Measurements from ENCODE around the gene ALX3.
"Not testable (repeated sequence)": the region's sequence is repeated elsewhere in the genome, so short reads cannot be mapped to it uniquely, and the experiment has no call there.

Gene ALX3

GRCh38 chr1:110088739-110089316 lies 18.4 kb upstream of the ALX3 start:
- DNase-seq (ENCODE audit: low spot score): no peak

- DNase-seq (ENCODE audit: low spot score): peak; percentile 82
Observed at GRCh38 chr1:110087812-110088738, 17.6 kb upstream of the ALX3 start.

GRCh38 chr1:110086961-110087360 lies 16.5 kb upstream of the ALX3 start:
- DNase-seq (ENCODE audit: low spot score): no peak

- no peak for DNase-seq (ENCODE audit: low spot score)
Observed at GRCh38 chr1:110085671-110086070, 15.2 kb upstream of the ALX3 start.

- DNase-seq (ENCODE audit: low spot score): no peak
Observed at GRCh38 chr1:110084227-110085078, 14.0 kb upstream of the ALX3 start.

- no peak for DNase-seq (ENCODE audit: low spot score)
Observed at GRCh38 chr1:110083866-110084226, 13.4 kb upstream of the ALX3 start.

- no peak for DNase-seq (ENCODE audit: low spot score)
Observed at GRCh38 chr1:110083061-110083865, 12.8 kb upstream of the ALX3 start.

GRCh38 chr1:110082477-110082876 lies 12.0 kb upstream of the ALX3 start:
- DNase-seq (ENCODE audit: low spot score): no peak

GRCh38 chr1:110081061-110081460 lies 10.6 kb upstream of the ALX3 start:
- DNase-seq (ENCODE audit: low spot score): no peak

- DNase-seq (ENCODE audit: low spot score): not testable (repeated sequence)
Observed at GRCh38 chr1:110079995-110080394, 9.5 kb upstream of the ALX3 start.

- DNase-seq (ENCODE audit: low spot score): no peak
Observed at GRCh38 chr1:110076789-110077500, 6.5 kb upstream of the ALX3 start.

- DNase-seq (ENCODE audit: low spot score): no peak
Observed at GRCh38 chr1:110074166-110074565, 3.7 kb upstream of the ALX3 start.

GRCh38 chr1:110070282-110070669 lies 196 bp downstream of the ALX3 start:
- no peak for DNase-seq (ENCODE audit: low spot score)

GRCh38 chr1:110069404-110070281 lies 829 bp downstream of the ALX3 start:
- DNase-seq (ENCODE audit: low spot score): no peak

GRCh38 chr1:110068646-110069403 lies 1.6 kb downstream of the ALX3 start:
- DNase-seq (ENCODE audit: low spot score): no peak

GRCh38 chr1:110067893-110068645 lies 2.4 kb downstream of the ALX3 start:
- DNase-seq (ENCODE audit: low spot score): no peak

GRCh38 chr1:110067479-110067892 lies 3.0 kb downstream of the ALX3 start:
- DNase-seq (ENCODE audit: low spot score): no peak

GRCh38 chr1:110065841-110066240 lies 4.6 kb downstream of the ALX3 start:
- no peak for DNase-seq (ENCODE audit: low spot score)

Measured in NAMALWA (cell line).